Liver (tissue), 9 donors: ENCODE results near the gene IL1RAPL2. TPM values are rescaled to one million over a fixed set of nuclear protein-coding genes. Genes with fewer than 3 reads are reported as not detected.
A peak's percentile ranks its signal among the peaks of the same experiment; 100 is the strongest.

Experiments used
- DNase-seq: peaks from one replicate; pipeline ENCODE4 v3.0.0-alpha.2; 2017; ENCODE audit warnings: low spot score
- H3K27ac ChIP-seq, 2 donors: one replicate each; pipeline ENCODE4 v1.7.0; 2013; ENCODE audit warnings: inconsistent platforms in 2 of 2, low read length in 2 of 2, control low read depth in 1 of 2, low read depth in 1 of 2, mild to moderate bottlenecking in 1 of 2
- H3K27me3 ChIP-seq, 4 donors: one replicate each; pipeline versions ENCODE4 v1.6.1 to v1.7.0; 2013; ENCODE audit warnings: low read length in 3 of 4, inconsistent platforms in 1 of 4, mild to moderate bottlenecking in 1 of 4, moderate library complexity in 1 of 4; ENCODE audit not compliant: control insufficient read depth in 4 of 4, insufficient read depth in 4 of 4
- H3K36me3 ChIP-seq, 4 donors: one replicate each; pipeline versions ENCODE4 v1.6.1 to v1.7.0; 2013; ENCODE audit warnings: low read length in 3 of 4, mild to moderate bottlenecking in 3 of 4, low read depth in 1 of 4, moderate library complexity in 1 of 4; ENCODE audit not compliant: control insufficient read depth in 4 of 4, insufficient read depth in 3 of 4
- H3K4me1 ChIP-seq, 4 donors: one replicate each; pipeline versions ENCODE4 v1.6.1 to v1.7.0; 2013; ENCODE audit warnings: low read length in 3 of 4, mild to moderate bottlenecking in 3 of 4, moderate library complexity in 1 of 4; ENCODE audit not compliant: control insufficient read depth in 4 of 4, insufficient read depth in 4 of 4
- H3K4me3 ChIP-seq, 3 donors: one replicate each; pipeline versions ENCODE4 v1.6.1 to v1.7.0; 2013; ENCODE audit warnings: low read length in 3 of 3, control low read depth in 1 of 3, low read depth in 1 of 3, mild to moderate bottlenecking in 1 of 3
- H3K9ac ChIP-seq, 2 donors: one replicate each; pipeline ENCODE4 v1.7.0; 2013; ENCODE audit warnings: low read length in 2 of 2, mild to moderate bottlenecking in 2 of 2, moderate library complexity in 2 of 2, control low read depth in 1 of 2, low read depth in 1 of 2
- H3K9me3 ChIP-seq, 4 donors: one replicate each; pipeline versions ENCODE4 v1.6.1 to v1.7.0; 2013; ENCODE audit warnings: low read length in 3 of 4; ENCODE audit not compliant: control insufficient read depth in 4 of 4
- ATF3 ChIP-seq: IDR thresholded peaks from 2 replicates; pipeline ENCODE4 v1.6.1; 2016; ENCODE audit warnings: antibody characterized with exemption
- CTCF ChIP-seq: fragments of 150-350 bp; IDR thresholded peaks from 2 replicates; pipeline ENCODE4 v1.5.1; 2017; ENCODE audit warnings: improper control_type of control experiment, low read depth, low read length; ENCODE audit not compliant: missing input control
- EGR1 ChIP-seq, 2 donors: IDR thresholded peaks; 2 replicates each; pipeline ENCODE4 v1.6.1; 2016 to 2018; ENCODE audit warnings: antibody characterized with exemption in 2 of 2, low read depth in 2 of 2
- FOXA1 ChIP-seq: IDR thresholded peaks from 2 replicates; pipeline ENCODE4 v1.6.1; 2016; ENCODE audit warnings: antibody characterized with exemption
- FOXA2 ChIP-seq: IDR thresholded peaks from 2 replicates; pipeline ENCODE4 v1.6.1; 2016; ENCODE audit warnings: antibody characterized with exemption
- GABPA ChIP-seq, 2 donors: IDR thresholded peaks in 1 of 2; conservative IDR thresholded peaks in 1 of 2; 2 replicates each; pipeline ENCODE4 v1.6.1; 2016; ENCODE audit warnings: antibody characterized with exemption in 2 of 2, mild to moderate bottlenecking in 1 of 2, moderate library complexity in 1 of 2
- HNF4A ChIP-seq, 2 donors: conservative IDR thresholded peaks; 2 replicates each; pipeline ENCODE4 v1.6.1; 2016; ENCODE audit warnings: antibody characterized with exemption in 2 of 2, mild to moderate bottlenecking in 2 of 2
- HNF4G ChIP-seq: IDR thresholded peaks from 2 replicates; pipeline ENCODE4 v1.6.1; 2016; ENCODE audit warnings: antibody characterized with exemption
- JUND ChIP-seq, 2 donors: IDR thresholded peaks; 2 replicates each; pipeline ENCODE4 v1.6.1; 2016; ENCODE audit warnings: antibody characterized with exemption in 2 of 2
- MAX ChIP-seq: IDR thresholded peaks from 2 replicates; pipeline ENCODE4 v1.6.1; 2016; ENCODE audit warnings: antibody characterized with exemption
- NR2F2 ChIP-seq: IDR thresholded peaks from 2 replicates; pipeline ENCODE4 v1.6.1; 2016; ENCODE audit warnings: antibody characterized with exemption
- RAD21 ChIP-seq, 2 donors: IDR thresholded peaks; 2 replicates each; pipeline ENCODE4 v1.6.1; 2016; ENCODE audit warnings: antibody characterized with exemption in 2 of 2, mild to moderate bottlenecking in 2 of 2
- REST ChIP-seq: IDR thresholded peaks from 2 replicates; pipeline ENCODE4 v1.6.1; 2016; ENCODE audit warnings: antibody characterized with exemption, mild to moderate bottlenecking
- RXRA ChIP-seq, 2 donors: IDR thresholded peaks; 2 replicates each; pipeline ENCODE4 v1.6.1; 2017 to 2018; ENCODE audit warnings: antibody characterized with exemption in 2 of 2, mild to moderate bottlenecking in 1 of 2
- SP1 ChIP-seq: IDR thresholded peaks from 2 replicates; pipeline ENCODE4 v1.6.1; 2018; ENCODE audit warnings: antibody characterized with exemption, mild to moderate bottlenecking
- TAF1 ChIP-seq: conservative IDR thresholded peaks from 2 replicates; pipeline ENCODE4 v1.6.1; 2016; ENCODE audit warnings: antibody characterized with exemption, mild to moderate bottlenecking
- YY1 ChIP-seq: IDR thresholded peaks from 2 replicates; pipeline ENCODE4 v1.6.1; 2016; ENCODE audit warnings: antibody characterized with exemption, mild to moderate bottlenecking
- ZBTB33 ChIP-seq: IDR thresholded peaks from 2 replicates; pipeline ENCODE4 v1.6.1; 2016; ENCODE audit warnings: antibody characterized with exemption
- WGBS: extraction: QIAGEN DNeasy Blood & Tissue Kit; methylation state at CpG from one replicate; pipeline ENCODE4 v1.1.7; 2013; 5-methylcytosine and 5-hydroxymethylcytosine counted together
- polyA plus RNA-seq, 2 donors: library from polyadenylated mRNA; stranded (reverse) in 1 of 2; unstranded in 1 of 2; fragments of 200-250 nt in 1 of 2; fragments of >200 nt in 1 of 2; fragmentation: Nextera tagmentation in 1 of 2; extraction: Ambion mirVana in 1 of 2; gene quantifications; one replicate each; pipeline versions ENCODE4 v1.2.1 to v1.2.3, GENCODE V29; 2013 to 2015
- total RNA-seq, 2 donors: library from RNA; depleted of rRNA; stranded (reverse); fragments of >200 nt; gene quantifications; one replicate each; pipeline ENCODE4 v1.2.3, GENCODE V29; 2014
- donor health status: healthy.
- donor health status: healthy.
- donor health status: healthy.
- donor health status: healthy.
- donor health status: healthy.

Gene IL1RAPL2
- total RNA-seq, result 1 to 10 TPM in 1 of 2 donors, under 1 TPM in 1; 0.56 to 1.3 TPM
- 1 to 10 TPM in 1 of 2 donors, under 1 TPM in 1; 0.20 to 1.6 TPM for polyA plus RNA-seq

- H3K27ac ChIP-seq, result no peak within 1 kb of the TSS
- no peaks in the 10 kb centered on the region for H3K36me3 ChIP-seq
- peaks cover 0 to 2% (median 0%) of the 10 kb centered on the region in 4 donors for H3K27me3 ChIP-seq
- peak within 1 kb of the TSS; percentile 32 to 72 (median 55) for H3K4me3 ChIP-seq
- H3K9me3 ChIP-seq, result no peaks in the 10 kb centered on the region
- H3K9ac ChIP-seq, result peak within 1 kb of the TSS in 1 of 2 donors; percentile 38
- peaks cover 2 to 33% (median 21%) of the 10 kb centered on the region in 4 donors for H3K4me1 ChIP-seq
- WGBS, result 1% methylated on average over 48 of the region's 48 CpGs
- no peak for DNase-seq
- peak; percentile 69 to 83 for TF ChIP-seq RAD21 (IDR thresholded peaks at IDR 0.05)
- no peak for TF ChIP-seq HNF4A (conservative IDR thresholded peaks at IDR 0.05)
- TF ChIP-seq FOXA2, result no peak
- peak; percentile 47 for TF ChIP-seq TAF1
- TF ChIP-seq YY1, result no peak
- TF ChIP-seq CTCF, result peak; percentile 54
These were observed at the start of gene IL1RAPL2 for GRCh38 chrX:104565791-104566680. Gene IL1RAPL2, plus strand, starts transcription at chrX:104566199.

GRCh38 chrX:104522386-104522785 is 43.6 kb upstream of the IL1RAPL2 start:
- TF ChIP-seq MAX (no peak), CTCF (no peak), SP1 (no peak), ZBTB33 (no peak), RAD21 (IDR thresholded peaks at IDR 0.05) (no peak), HNF4A (conservative IDR thresholded peaks at IDR 0.05) (no peak), TAF1 (no peak), HNF4G (no peak), GABPA (IDR thresholded peaks at IDR 0.05 in 1 of 2, conservative IDR thresholded peaks at IDR 0.05 in 1 of 2) (no peak), FOXA1 (no peak), FOXA2 (no peak), NR2F2 (no peak), EGR1 (IDR thresholded peaks at IDR 0.05; ENCODE audit: low read depth in 2 of 2) (no peak), YY1 (no peak), RXRA (IDR thresholded peaks at IDR 0.05) (no peak), ATF3 (no peak), JUND (IDR thresholded peaks at IDR 0.05) (no peak), REST (no peak)
- 24% methylated on average over 2 of the region's 2 CpGs for WGBS
- H3K27ac ChIP-seq, result no peak overlapping the region

More at GRCh38 chrX:104522386-104522785, 43.6 kb upstream of the IL1RAPL2 start:
- no peak overlapping the region for H3K9ac ChIP-seq
- no peaks in the 10 kb centered on the region for H3K4me1 ChIP-seq
- H3K9me3 ChIP-seq, result no peaks in the 10 kb centered on the region
- H3K36me3 ChIP-seq, result no peaks in the 10 kb centered on the region
- DNase-seq, result no peak
- H3K27me3 ChIP-seq, result no peaks in the 10 kb centered on the region
- no peak overlapping the region for H3K4me3 ChIP-seq
